PFSK-1 (cell line): ENCODE measurements around the gene MKX.

Source experiments
- FOXP2 ChIP-seq: optimal IDR thresholded peaks from 2 replicates; pipeline ENCODE3; 2011; ENCODE audit warnings: borderline replicate concordance, control low read depth, inconsistent platforms; ENCODE audit not compliant: insufficient read depth; ENCODE audit errors: extremely low read length, extremely low read depth
- POLR2AphosphoS5 ChIP-seq: IDR thresholded peaks from 2 replicates; pipeline ENCODE4 v1.6.1; 2012; ENCODE audit warnings: low read depth, mild to moderate bottlenecking, control low read depth, low read length, moderate library complexity
- SIN3A ChIP-seq: IDR thresholded peaks from 2 replicates; pipeline ENCODE4 v1.6.1; 2012; ENCODE audit warnings: mild to moderate bottlenecking, low read length, moderate library complexity, borderline replicate concordance; ENCODE audit not compliant: insufficient read depth
- TAF1 ChIP-seq: IDR thresholded peaks from 2 replicates; pipeline ENCODE4 v1.6.1; 2012; ENCODE audit warnings: low read length, control low read depth, borderline replicate concordance; ENCODE audit not compliant: insufficient read depth
- TF ChIP-seq, protein P1 (sequence below), 2 experiments: IDR thresholded peaks; 2 replicates each; pipeline versions ENCODE4 v1.6.1 to v1.8.0; 2011 to 2012; ENCODE audit warnings: low read depth in 2 of 2, low read length in 2 of 2, control low read depth in 1 of 2, inconsistent platforms in 1 of 2, mild to moderate bottlenecking in 1 of 2, moderate library complexity in 1 of 2; ENCODE audit not compliant: insufficient read depth in 1 of 2

MKX gene

DNA sequence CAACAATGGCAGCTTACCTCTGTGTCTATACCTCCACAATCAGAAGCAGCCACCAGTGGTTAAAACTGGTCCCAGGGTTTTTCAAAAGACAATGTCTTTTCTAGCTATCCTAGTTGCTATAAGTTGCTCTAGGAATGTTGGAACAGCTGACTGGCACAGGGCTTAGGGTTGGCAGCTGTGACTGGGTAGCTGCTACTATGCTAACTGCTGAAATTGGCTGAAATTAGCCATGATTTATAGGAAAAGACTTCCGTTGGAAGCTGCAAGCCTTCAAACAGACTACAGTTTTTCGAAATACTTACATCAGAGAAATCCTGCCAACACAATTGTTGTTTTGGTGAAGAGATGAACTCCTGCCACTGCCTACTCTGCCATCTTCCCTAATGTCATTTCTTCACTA is 102.3 kb downstream of the MKX start:
- no peak for TF ChIP-seq SIN3A
- TF ChIP-seq TAF1 = no peak
- TF ChIP-seq POLR2AphosphoS5 = no peak
- no peak for TF ChIP-seq FOXP2
- TF ChIP-seq, protein P1, sequence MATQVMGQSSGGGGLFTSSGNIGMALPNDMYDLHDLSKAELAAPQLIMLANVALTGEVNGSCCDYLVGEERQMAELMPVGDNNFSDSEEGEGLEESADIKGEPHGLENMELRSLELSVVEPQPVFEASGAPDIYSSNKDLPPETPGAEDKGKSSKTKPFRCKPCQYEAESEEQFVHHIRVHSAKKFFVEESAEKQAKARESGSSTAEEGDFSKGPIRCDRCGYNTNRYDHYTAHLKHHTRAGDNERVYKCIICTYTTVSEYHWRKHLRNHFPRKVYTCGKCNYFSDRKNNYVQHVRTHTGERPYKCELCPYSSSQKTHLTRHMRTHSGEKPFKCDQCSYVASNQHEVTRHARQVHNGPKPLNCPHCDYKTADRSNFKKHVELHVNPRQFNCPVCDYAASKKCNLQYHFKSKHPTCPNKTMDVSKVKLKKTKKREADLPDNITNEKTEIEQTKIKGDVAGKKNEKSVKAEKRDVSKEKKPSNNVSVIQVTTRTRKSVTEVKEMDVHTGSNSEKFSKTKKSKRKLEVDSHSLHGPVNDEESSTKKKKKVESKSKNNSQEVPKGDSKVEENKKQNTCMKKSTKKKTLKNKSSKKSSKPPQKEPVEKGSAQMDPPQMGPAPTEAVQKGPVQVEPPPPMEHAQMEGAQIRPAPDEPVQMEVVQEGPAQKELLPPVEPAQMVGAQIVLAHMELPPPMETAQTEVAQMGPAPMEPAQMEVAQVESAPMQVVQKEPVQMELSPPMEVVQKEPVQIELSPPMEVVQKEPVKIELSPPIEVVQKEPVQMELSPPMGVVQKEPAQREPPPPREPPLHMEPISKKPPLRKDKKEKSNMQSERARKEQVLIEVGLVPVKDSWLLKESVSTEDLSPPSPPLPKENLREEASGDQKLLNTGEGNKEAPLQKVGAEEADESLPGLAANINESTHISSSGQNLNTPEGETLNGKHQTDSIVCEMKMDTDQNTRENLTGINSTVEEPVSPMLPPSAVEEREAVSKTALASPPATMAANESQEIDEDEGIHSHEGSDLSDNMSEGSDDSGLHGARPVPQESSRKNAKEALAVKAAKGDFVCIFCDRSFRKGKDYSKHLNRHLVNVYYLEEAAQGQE (IDR thresholded peaks at IDR 0.05; ENCODE audit: insufficient read depth in 1 of 2, low read depth in 2 of 2, low read length in 2 of 2) = no peak

DNA sequence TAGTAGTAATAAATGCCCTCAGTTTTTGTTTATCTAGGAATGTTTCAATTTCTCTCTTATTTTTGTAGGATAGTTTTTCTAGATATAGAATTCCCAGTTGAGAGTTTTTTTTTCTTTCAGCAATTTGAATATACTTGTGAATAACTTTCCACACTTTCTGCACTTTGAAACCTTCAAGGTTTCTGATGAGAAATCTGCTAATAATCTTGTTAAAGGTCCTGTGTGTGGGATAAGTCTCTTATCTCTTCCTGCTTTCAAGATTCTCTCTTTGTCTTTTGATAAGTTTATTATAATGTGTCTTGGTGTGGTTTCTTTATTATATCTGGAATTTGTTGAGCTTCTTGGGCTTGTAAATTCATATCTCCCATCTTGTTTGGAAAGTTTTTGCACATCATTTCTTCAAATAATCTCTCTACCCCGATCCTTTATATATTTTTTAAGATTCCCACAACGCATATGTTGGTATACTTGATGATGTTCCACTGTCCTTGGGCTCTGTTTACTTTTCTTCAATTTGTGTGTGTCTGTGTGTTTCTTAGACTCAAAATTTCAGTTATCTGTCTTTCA is 103.5 kb downstream of the MKX start:
- TF ChIP-seq FOXP2 (no peak), TAF1 (no peak), SIN3A (no peak), POLR2AphosphoS5 (no peak)
- TF ChIP-seq, protein P1 (IDR thresholded peaks at IDR 0.05; ENCODE audit: insufficient read depth in 1 of 2, low read depth in 2 of 2, low read length in 2 of 2) = no peak

DNA sequence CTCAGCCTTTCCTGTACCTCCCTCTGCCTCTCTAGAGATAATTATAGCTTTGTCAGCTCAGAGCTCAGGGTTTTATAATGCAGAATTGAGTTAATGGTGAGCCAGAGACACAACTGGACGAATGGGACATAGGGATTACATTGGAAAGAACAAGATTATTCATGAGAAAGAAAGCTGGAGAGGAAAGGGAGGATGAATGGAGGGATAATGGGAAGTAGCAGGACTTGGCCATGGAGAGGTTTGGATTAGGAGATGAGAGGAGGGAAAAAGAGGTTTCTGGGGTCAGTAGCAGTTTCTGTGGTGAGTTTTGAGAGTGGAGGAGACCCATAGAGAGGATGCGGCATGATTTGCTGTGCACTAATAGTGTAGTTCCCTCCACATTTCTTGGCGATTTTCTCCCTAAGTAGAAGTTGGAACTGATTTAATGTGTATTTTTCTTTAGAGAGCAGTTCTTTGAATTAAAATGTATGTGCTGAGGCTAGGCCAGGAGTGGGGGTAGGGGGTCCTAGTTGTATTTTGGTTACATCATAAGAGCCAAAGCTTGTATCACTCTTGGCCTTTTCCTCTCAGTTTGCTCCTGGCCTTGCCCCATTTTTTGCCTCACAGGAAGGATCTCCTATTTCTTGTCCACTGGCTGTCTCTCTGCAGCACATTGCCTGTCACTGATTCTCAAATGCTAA is 107.4 kb downstream of the MKX start:
- TF ChIP-seq SIN3A (no peak), POLR2AphosphoS5 (no peak)

DNA sequence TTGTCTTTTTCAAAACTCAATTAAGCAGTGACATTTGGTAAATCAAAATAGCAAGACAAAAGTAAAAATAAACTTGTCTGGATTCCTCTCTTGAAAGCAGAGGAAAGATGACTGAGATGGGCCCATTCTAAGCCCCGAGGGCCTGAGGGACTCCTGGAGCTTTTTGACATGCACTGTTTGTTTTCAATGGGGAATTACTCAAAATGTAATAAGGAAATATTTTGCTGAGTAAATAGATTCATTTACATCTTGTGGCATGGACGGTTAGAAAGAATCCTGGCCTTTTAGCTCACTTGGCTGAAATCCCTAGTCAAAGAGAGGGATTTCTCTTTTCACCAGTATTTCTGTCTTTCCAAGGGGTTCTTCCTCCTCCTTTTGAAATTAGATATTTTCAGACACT is 108.0 kb downstream of the MKX start:
- TF ChIP-seq FOXP2 = no peak
- no peak for TF ChIP-seq SIN3A
- TF ChIP-seq, protein P1 (IDR thresholded peaks at IDR 0.05; ENCODE audit: insufficient read depth in 1 of 2, low read depth in 2 of 2, low read length in 2 of 2) = no peak
- TF ChIP-seq TAF1 = no peak
- TF ChIP-seq POLR2AphosphoS5 = no peak

DNA sequence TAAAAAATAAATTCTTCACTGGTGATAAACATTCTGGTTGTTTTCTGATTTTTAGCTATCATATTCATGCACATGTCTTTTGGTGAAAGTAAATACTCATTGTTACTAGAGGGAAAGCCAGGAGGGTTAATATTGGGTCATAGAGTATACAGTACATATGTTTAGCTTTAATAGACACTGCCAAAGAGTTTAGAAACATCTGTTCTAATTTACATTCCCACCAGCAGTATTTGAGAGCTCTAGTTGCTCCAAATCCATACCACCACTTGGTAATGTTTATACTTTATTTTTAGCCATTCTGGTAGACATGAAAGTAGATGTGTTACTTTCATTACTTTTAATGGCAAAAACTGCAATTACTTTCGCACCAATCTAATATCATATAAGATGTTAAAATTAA is 108.8 kb downstream of the MKX start:
- TF ChIP-seq FOXP2 = no peak
- no peak for TF ChIP-seq SIN3A
- no peak for TF ChIP-seq TAF1
- TF ChIP-seq, protein P1 (IDR thresholded peaks at IDR 0.05; ENCODE audit: insufficient read depth in 1 of 2, low read depth in 2 of 2, low read length in 2 of 2) = no peak
- TF ChIP-seq POLR2AphosphoS5 = no peak
